NCI-H748 (cell line): ENCODE results near the gene MCM9.

Source experiments
- DNase-seq: peaks from one replicate; lab custom pipeline; 2025; ENCODE audit not compliant: unreplicated experiment; lab: John Stamatoyannopoulos, UW

The MCM9 gene

GRCh38 chr6:118894425-118895260 is 40.3 kb downstream of the MCM9 start:
- peak; percentile 69 for DNase-seq

GRCh38 chr6:118893807-118894424 is 41.0 kb downstream of the MCM9 start, which contains the start of gene ASF1A:
TSS of gene ASF1A (plus strand) at chr6:118894152. CDS start at chr6:118894414, 262 bp downstream.
- peak; percentile 99 for DNase-seq

- DNase-seq: peak; percentile 82
Measured at GRCh38 chr6:118893064-118893806, 41.7 kb downstream of the MCM9 start.

DNA sequence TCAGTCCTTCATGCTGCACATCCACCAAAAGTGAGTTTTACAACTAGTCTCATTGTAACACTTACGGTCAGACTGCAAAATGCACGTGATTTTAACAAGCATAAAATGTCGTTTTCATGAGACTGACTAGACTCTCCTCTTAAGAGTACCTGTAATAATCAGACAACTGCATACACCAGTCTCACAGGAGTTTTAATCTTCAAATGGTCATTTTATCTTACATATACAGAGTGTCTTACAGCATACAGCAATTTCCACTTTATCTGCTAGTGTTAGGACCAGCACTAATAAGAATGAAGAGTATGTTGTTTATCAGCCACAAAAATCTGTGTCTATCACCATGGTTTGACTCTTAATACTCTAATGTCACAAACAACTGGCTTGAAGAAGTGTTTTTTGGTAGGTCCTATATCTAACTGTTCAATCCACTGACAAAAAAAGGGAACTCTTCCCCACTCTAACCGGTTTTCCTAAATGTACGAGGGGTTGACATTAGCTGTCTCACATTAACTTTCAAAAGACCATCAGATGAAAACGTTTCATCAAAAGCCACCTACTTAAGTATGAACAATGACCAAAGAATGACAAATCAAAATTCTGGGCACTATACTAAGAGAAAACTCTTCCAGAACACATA is 42.5 kb downstream of the MCM9 start:
- no peak for DNase-seq

DNA sequence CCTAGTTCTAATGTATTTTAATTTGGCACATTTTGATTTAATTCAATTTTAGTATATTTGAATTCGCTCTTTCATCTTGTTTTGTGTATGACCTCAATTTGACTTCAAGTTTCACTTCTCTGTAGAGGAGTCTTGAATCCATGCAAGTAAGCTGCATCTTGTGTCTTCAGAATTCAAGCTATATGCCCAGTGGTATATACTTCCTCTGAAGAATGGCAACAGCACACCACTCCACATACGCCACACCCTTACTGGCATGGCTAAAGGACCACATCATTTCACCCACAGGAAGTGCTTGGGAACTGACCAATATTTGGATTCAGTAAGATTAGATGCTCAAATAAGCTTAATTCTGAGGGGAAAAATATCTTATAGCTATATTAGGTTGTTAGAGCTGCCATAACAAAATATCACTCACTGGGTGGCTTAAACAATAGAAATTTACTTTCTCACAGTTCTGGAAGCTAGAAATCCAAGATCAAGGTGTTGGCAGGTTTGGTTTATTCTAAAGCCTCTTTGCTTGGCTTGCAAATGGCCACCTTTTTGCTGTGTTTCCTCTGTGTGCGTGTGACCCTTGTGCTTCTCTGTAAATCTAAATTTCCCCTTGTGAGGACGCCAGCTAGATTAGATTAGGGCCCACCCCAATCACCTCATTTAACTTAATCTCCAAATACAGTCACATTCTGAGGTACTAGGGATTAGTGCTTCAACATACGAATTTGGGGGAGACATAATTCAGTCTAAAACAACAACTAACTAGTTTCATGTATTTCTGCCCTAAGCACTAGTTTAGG is 43.8 kb downstream of the MCM9 start:
- no peak for DNase-seq

GRCh38 chr6:118889163-118889562 is 45.8 kb downstream of the MCM9 start:
- DNase-seq: peak; percentile 27

DNA sequence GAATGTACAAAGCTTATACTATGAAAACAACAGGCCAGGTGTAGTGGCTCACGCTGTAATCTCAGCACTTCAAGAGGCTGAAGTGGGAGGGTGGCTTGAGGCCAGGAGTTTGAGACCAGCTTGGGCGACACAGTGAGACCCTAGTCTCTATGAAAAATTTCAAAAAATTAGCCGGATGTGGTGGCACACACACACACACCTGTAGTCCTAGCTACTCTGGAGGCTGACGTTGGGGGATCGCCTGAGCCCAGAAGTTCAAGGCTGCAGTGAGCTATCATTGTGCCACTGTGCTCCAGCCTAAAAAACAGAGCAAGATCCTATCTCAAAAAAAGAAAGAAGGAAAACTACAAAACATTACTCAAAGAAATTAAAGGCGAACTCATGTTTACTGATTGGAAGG is 48.3 kb downstream of the MCM9 start:
- DNase-seq: no peak

GRCh38 chr6:118882314-118882905 is 52.5 kb downstream of the MCM9 start:
- no peak for DNase-seq

- no peak for DNase-seq
Measured at GRCh38 chr6:118881440-118882313, 53.3 kb downstream of the MCM9 start.

DNA sequence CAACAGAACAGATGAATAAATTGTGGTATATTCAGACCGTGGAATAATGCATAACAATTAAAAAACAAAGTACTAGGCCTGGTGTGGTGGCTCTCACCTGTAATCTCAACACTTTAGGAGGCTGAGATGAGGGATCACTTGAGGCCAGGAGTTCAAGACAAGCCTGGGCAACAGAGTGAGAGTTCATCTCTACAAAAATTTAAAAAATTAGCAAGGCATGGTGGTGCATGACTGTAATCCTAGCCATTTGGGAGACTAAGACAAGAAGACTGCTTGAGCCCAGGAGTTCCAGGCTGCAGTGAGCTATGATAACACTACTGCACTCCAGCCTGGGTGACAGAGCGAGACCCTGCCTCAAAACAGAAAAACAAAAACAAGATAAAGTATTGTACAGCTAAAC is 57.2 kb downstream of the MCM9 start:
- DNase-seq: no peak

GRCh38 chr6:118876814-118877213 is 58.1 kb downstream of the MCM9 start:
- DNase-seq: no peak

- DNase-seq: peak; percentile 48
Measured at GRCh38 chr6:118876198-118876597, 58.8 kb downstream of the MCM9 start.

DNA sequence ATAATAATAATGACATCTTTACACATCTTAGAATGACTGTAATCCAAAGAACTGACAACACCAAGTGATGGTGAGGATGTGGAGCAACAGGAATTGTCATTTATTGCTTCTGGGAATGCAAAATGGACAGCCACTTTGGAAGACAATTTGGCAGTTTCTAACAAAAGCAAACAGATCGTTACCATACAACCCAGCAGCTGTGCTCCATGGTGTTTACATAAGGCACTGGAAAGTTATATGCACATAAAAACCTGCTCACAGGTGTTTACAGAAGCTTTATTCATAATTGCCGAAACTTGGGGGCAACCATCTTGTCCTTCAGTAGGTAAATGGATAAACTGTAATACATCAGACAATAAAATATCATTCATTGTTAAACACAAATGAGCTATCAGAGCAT is 59.3 kb downstream of the MCM9 start:
- peak; percentile 94 for DNase-seq

GRCh38 chr6:118873239-118873638 is 61.7 kb downstream of the MCM9 start:
- no peak for DNase-seq

DNA sequence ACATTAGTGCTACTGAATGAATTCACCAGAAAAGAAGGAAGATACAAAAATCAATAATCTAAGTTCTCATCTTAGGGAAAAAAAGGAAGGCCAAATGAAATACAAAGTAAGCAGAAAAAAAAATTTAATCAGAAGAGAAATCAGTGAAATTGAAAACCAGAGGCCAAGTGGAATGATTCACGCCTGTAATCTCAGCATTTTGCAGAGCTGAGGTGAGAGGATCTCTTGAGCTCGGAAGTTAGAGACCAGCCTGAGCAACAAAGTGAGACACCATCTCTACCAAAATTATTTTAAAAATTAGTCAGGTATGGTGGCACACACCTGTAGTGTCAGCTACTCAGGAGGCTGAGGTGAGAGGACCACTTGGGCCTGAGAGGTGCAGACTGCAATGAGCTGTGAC is 62.2 kb downstream of the MCM9 start:
- no peak for DNase-seq

DNA sequence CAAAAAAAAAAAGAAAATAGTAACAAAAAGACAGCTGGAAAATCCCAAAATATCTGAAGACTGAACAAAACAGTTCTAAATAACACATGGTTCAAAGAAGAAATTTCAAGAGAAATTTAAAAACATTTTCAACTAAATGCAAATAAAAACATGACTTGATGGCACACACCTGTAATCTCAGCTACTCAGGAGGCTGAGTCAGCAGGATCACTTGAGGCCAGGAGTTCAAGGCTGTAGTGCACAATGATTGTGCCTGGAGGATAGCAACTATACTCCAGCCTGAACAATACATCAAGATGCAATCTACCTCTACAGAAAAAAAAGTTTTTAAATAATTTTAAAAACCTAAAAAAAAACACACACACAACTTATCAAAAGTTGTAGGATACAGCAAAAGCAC is 62.6 kb downstream of the MCM9 start:
- DNase-seq: no peak

GRCh38 chr6:118871331-118871730 is 63.6 kb downstream of the MCM9 start:
- no peak for DNase-seq

- no peak for DNase-seq
Measured at GRCh38 chr6:118869894-118870589, 64.9 kb downstream of the MCM9 start.

DNA sequence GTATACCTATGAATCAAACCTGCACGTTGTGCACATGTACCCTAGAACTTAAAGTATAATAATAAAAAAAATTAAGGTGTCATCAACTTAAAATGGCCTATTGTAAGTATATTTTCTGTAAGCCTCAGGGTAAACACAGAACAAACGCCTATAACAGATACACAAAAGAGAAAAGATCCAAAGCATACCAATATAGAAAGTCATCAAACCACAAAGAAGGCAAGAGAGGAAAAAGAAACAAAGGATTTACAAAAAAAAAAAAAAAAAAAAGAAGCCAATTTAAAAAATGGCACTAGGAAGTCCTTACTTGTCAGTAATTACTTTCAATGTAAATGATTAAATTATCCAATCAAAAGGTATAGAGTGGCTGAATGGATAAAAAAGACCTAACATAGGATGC is 65.6 kb downstream of the MCM9 start:
- no peak for DNase-seq
